Stimulated activated CD8-positive, alpha-beta memory T cell treated with anti-CD3 and anti-CD28 coated beads, Interleukin-15, amount 100 ng/mL, for 4 hours (primary cell): ENCODE measurements around the gene C9orf85.
"Not testable (repeated sequence)": the region's sequence is repeated elsewhere in the genome, so short reads cannot be mapped to it uniquely, and the experiment has no call there.

Experiments used
- DNase-seq, 2 donors: peaks; one replicate each; pipeline ENCODE4 v3.0.0-alpha.2; 2020; ENCODE audit warnings: low read depth in 2 of 2

The C9orf85 gene

DNA sequence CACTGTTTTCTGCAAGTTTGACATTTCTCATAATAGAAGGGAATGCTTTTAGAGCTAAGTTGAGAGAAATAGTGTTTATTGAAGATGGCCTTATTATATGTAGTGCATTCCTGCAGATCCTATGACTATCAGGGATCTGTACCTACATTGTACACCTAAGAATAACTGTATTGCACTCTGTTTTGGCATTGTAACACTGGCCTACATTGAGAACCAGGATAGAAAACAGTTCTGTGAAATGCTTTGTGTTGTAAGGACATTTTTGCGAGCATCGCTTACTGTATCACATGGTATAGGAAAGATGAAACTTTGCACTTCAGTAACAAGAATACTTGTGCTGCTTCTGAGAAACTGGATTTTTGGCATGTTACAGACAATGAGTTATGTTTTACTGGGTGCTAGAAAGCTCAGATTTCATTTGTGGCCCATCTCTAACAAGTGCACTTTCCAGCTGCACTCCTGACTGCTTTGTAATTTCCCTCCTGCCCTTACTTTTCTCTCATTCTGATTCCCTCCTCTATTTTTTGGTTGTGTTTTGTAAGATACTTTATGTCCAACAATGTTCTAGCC, 30.6 kb downstream of the C9orf85 start:
- no peak for DNase-seq

DNA sequence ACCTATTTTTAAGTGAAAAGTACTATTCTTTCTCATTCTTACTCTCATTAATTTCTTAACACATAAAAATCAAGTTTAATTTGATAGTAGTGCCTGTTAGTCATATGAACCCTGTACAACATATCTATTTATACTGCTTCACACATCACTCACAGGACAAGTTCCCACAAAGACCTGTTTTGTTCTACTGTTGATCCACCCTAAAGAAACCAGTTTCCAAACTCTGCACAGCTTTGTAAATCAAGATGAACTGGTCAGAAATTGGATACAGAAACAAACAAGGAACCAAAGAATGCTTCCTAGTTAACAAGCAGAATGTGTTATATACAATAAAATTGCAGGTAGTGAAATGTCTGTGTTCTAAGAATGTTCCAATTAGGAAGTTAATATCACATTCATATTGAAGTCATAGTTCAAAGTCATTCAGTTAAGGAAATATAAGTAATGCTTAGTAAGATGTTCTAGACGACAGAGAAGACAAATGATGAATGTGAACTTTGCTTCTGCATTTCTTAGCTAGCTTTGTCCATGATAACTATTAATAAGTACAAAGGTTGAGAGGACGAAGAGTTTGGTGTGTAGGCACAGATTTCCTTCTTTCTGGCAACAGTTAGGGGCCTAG, 33.4 kb downstream of the C9orf85 start:
- DNase-seq = no peak

DNA sequence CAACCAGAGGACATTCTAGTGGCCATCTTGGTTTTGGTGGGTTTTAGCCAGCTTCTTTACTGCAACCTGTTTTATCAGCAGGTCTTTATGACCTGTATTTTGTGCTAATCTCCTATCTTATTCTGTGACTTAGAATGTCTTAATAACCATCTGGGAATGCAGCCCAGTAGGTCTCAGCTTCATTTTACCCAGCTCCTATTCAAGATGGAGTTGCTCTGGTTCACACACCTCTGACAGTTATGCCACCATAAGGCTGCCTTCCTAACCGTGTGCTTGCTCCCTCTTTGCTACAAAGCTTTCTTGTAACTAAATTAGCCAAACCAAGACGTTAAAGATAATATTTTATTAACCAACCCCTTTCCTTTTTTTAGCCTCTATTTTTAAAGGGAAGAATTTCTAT, 43.2 kb downstream of the C9orf85 start:
- DNase-seq = not testable (repeated sequence)

DNA sequence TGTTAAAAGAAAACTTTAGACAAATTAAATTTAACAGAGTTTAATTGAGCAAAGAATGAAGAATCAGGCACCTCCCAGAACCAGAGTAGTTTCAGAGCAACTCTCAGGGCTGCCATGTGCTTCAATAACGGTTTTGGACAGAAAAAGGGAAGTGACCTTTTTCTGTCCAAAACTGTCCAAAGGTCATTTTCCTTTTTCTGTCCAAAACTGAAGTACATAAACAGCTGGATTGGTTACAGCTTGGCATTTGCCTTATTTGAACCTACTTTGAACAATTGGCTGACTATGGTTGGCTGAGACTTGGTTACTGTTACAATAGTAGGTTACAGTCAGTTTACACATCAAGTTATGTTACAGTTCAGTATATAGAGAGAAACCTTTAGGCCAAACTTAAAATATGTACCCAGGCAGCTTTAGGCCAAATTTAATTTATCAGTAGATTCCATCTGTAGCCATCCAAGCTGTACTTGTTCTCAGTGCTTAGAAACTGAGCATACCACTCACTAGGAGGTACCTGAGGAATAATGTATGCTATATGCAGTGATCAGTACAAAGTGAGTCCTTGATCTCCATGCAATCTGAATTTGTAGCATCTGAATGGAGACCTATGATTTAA, 44.0 kb downstream of the C9orf85 start:
- no peak for DNase-seq

DNA sequence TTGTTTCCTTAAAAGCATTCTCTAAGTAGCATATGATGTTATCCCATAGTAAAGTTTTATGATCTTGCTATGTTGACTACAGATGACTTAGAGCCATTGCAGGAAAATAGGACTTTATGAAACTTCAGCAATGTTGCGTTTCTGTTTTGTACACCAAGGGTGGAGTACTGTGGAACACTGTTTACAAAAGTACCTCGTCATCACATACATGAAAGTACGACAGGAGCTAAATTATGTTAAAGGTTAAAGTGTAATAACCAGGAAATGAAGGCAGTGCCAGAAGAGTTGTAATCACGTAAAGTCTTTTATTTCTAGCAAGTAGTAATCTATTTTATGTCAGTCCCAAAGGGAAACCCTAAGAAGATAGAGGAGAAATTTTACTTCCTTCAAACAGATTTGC, 50.9 kb downstream of the C9orf85 start:
- no peak for DNase-seq

DNA sequence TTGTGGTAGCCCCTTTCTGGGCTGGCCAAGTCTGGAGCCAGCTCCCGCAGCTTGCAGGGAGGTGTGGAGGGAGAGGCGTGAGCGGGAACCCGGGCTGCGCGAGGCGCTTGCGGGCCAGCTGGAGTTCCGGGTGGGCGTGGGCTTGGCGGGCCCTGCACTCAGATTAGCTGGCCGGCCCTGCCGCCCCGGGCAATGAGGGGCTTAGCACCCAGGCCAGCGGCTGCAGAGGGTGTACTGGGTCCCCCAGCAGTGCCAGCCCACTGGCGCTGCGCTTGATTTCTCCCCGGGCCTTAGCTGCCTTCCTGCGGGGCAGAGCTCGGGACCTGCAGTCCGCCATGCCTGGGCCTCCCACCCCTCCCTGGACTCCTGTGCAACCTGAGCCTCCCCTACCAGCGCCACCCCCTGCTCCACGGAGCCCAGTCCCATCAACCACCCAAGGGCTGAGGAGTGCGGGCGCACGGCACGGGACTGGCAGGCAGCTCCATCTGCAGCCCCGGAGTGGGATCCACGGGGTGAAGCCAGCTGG, 52.1 kb downstream of the C9orf85 start:
- DNase-seq = not testable (repeated sequence)

DNA sequence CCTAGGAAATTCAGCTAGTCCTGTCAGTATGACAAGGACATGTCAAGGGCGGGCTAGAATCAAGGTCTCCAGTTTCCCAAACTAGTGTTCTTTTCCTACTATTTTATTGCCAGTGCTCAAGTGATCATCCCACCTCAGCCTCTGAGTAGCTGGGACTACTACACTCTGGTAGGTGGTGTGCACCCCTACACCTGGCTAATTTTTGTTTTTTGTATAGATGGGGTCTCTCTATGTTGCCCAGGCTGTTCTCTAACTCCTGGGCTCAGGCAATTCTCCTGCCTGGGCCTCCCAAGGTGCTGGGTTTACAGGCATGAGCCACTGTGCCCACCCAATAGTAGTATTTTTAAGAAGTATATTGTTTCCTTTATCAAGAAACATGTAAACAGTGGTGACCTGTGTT, 54.0 kb downstream of the C9orf85 start:
- DNase-seq = no peak

DNA sequence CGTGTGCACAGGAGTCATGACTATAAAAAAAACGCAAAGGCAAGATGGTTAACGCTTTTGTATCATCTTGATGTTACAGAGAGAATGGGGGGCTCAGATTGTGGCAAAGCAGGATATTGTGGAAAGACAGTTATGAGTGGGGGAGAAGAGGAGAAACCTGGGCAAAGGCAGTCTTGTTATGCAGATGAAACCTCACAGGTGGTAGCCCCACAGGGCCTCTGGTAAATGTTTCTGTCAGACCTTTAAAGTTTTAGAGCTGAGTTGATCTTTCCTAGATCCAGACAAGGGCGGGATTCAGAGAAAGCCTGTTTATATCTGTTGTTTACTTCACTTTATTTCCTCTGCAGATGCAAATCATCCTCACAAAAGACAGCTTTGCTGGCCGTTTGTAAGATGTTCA, 55.2 kb downstream of the C9orf85 start:
- no peak for DNase-seq

DNA sequence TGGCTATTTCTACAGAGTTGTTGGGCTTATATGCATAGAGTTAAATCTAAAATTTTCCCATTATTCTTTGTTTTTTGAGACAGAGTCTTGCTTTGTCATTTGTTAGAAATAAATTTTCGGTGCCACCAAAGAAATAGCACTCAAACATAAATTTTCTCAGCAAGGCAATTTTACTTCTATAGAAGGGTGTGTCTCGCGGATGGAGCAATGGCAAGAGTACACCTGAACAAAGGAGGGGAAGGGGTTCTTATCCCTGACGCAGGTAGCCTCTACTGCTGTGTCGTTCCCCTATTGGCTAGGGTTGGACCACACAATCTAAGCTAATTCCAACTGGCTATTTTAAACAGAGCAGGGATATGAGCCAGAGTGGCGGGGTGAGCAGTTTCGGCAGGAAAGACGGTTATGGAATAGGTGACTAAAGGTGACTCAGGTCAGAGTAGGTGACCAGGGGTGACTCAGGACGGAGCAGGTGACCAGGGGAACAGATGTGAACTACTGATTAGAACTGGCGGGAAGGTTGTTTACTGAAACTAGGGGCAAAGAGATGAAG, 57.2 kb downstream of the C9orf85 start:
- no peak for DNase-seq

DNA sequence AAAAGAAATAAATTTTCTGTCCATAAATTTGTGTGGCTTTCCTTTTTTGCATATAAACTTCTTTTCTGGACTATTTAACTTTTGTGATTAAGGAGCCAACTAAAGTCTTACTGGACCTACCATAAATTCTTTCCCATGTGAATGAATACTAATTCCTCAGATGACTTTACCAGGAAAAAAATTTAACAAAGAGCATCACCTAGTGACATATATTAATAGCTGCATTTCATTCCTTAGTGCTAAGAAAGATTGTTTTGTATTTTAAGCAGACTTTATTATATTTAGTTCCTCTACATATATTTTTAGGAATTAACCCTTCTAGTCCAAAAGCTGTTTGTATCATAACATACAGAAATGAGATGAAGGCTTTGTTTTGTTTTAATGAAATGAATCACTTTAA, 64.4 kb downstream of the C9orf85 start:
- DNase-seq = no peak

DNA sequence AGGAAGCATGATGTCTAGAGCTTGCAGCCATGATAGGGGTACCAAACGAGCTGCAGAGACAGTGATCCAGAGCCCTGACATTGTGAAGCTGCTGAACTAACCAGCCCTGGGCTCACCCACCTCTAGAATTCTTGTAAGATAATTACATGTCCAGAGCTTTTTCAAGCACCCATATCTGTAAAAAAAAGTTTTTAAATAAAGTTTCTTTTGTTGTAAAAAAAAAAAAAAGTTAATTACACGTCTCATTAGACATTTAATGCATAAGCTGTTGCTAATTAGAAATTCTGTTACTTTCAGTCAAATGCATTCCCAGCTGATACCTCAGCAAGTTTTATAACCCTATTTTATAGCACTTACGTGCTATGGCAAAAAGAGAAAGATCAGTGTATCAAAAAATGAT, 65.6 kb downstream of the C9orf85 start:
- DNase-seq = no peak

DNA sequence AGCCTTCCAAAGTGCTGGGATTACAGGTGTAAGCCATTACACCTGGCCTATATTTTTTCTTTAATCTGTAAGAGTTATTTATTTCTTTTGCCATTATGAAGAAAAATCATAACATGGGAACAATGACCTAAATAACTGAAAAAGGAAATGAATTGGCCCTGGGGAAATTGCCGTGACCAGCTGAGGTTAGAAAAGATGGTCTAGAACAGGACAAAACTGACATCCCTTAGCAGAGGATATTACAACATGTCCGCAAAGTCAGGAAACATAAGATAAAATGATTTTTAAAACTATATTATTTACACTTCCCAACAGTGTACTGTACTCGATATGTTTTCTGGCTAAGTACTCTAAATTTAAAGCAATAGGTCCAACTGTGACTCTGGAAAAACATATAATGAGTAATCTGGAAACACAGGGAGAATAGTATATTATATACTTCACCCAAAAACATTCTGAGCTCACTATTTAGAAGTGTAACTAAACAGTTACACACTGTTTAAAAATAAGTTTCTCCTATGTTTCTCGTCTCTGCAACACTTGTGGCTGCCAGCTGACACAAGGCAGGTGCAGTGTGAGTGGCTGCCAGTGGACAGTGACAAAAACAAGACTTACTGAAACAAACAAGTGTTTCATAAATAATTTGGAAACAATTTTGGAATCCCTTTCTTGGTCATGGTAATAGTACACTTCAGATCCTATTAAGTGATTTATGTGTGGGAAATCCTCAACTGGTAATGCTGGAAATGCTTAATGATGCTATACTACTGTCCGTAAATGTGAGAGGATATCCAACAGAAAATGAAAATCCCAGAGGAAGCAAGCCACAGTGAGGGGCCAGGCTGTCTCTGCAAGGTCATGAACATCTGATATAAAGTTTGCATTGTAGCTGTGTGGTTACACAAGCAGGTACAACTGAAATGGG, 69.1 kb downstream of the C9orf85 start:
- DNase-seq = no peak

DNA sequence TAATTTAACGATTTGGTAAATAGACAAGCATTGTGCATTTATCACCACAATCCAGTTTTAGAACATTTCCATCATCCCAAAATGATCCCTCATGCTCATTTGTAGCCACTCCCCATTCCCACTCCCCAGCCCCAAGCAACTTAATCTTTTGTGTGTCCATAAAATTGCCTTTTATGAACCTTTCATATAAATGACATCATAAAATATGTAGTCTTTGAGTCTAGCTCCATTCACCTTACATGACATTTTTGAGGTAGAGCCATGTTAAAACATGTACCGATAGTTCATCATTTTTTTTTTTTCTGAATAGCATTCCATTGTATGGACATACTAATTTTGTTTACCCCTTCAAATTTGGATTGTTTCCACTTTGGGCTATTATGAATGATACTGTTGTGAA, 70.5 kb downstream of the C9orf85 start:
- no peak for DNase-seq

DNA sequence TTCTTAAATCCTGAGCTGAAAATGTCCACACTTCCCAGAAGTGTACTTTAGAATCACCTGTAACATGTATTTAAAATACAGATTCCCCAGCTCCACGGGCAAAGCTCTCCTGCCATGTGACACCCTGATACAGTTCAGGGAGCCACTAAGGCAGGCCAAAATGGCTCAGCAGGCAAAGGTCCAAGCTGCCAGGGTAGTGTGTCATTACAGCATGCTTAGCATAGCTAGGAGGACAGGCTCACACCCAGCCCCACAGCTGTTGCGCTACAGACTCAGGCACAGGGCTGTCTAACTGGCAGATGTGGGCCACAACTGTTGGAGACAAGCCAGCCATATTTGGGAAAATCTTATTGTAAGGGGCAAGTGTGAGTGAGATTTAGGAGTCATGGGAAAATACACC, 73.0 kb downstream of the C9orf85 start:
- DNase-seq = no peak

DNA sequence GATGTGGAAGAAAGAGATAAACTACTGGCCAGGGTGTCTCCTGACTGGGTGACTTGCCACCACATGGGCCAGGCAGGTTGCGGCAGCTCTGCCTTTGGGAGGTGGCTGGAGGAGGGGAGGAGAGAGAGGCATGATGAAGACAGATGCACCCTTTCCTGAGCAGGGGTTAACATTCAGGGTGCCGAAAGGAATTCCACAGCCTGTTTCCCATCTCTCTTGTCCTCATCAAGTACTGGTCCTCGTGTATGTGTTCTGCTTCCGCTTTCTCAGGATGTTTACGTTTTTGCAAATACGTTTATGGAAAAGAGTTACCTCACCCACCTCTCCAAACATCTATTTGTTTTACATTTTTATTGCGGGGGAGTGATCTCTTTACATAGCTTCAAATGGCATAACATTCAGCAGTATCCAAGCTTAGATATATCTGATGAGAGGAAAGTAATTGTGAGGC, 73.4 kb downstream of the C9orf85 start:
- DNase-seq = no peak

DNA sequence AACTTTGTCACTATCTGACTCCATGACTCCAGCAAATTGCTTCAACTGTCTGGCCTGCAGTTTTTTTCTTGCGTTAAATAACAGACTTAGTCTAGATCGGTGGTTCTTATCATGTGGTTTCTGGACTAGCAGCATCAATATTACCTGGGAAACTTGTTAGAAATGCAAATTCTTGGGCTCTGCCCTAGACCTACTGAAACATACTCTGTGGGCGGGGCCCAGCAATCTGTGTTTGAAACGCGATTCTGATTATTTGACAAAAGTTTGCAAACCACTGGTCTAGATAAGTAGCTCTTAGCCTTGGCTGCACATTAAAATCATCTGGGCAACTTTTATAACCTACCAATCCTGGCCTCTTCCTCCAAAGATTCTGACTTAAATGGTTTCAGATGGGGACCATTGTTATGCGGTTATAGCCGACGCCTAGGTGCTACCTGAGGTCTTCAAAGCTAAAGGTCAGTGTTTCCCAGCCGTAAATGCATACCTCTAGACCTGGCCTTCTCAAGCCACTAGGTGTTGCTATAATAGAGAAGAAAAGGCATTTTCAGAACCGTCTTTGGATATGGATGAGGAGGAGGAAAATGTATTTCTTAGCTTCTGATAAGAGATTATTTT, 74.0 kb downstream of the C9orf85 start:
- DNase-seq = no peak

DNA sequence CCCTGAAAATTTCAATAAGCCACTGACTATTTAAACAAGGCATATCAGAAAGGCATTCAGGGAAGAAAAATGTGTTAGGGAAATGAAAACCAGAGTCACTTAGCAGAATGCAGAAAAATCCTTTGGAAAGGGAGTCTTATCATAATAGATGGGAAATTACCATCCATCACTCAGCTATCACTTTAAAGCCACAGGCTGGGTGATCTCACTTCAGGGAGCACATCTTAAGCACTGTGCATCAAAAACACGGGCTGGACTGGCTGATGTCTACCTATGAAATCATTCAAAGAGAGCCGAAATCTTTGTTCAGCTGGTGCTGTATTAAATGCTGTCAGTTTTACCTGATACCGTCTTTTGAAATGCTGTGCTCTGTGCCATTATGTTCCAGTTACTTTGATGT, 75.5 kb downstream of the C9orf85 start:
- no peak for DNase-seq

DNA sequence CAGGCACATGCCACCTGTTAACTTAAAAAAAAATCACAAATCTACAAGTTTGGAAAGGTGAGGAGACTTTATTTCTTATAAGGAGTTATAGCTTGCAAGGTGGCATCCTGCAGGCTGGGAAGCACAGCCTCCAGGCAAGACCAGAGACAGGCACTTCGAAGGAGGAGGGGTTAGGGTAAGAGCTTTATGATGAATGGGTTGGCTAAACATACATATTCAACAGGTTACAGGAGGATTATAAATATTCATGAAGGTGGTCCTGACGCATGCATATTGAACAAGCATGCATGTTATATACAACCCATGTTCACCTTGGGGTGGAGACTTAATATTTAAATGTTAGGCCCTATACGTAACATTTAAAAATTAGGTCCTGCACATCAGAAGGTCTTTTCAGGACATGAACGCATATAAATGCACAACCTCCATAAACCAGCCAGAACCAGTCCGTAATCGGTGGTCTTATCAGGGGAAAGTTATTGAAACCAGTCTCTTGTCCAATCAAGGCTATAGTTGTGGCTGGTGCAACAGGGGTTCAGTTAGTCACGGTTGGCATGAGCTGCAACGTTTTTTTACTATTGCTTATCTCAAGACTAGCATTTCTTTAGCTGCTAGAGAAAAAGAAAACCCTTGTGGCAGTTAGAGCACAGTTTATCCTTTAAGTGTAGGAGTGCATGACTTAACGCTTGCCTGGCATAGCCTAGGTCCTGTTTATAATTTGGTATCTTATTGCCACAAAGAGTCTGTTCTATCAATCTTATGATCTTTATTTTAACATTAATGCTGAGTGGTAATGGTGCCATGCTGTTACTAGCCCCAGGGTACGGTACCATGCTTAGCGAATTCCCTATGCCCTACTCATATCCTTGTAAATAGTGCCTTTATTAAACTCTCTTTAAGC, 76.3 kb downstream of the C9orf85 start:
- no peak for DNase-seq

DNA sequence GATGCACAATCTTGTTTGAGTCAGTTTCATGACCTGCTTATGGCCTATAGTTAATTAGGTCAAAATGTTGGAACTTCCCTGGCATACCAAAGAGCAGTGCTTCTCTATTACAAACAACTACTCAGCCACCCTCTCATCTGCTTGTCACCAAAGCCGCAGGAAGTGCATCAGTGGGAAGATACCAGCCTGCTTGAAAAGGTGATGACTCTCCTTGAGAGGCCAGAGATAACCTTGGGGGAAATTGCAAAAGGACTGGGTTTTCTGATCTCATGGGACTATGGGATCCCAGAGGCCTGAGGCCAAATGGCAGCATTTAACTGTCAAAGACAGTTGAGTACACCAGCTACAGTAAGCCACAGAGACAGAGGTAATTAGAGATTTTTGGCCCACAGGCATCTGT, 79.0 kb downstream of the C9orf85 start:
- no peak for DNase-seq

DNA sequence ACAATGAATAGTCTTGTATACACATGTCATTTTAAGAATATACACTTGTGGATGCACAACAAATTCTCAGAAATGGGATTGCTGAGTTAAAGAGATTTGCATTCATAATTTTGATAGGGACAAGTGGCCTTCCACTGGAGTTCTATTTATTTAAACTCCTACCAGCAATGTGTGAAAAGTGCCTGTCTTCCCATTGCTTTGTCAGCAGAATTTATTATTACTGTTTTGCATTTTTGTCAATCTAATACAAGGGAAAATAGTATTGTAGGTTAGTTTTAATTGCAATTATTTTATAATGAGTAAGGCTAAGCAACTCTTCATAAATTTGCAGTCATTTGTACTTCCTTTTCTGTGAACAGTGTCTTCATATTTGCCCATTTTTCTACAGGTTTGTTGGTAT, 94.0 kb downstream of the C9orf85 start:
- no peak for DNase-seq
